ENCODE data around the gene OCA2.

DNA sequence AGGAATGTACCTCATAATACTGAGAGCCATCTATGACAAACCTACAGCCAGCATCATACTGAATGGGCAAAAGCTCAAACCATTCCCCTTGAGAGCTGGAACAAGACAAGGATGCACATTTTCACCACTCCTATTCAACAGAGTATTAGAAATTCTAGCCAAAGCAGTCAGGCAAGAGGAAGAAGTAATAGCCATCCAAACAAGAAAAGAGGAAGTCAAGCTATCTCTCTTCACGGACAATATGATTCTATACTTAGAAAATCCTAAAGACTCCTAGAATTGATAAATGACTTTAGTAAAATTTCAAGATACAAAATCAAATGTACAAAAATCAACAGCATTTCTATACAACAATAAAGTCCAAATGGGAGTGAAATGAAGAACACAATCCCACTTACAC, 30.2 kb downstream of the OCA2 start:
- TF ChIP-seq, protein P1, sequence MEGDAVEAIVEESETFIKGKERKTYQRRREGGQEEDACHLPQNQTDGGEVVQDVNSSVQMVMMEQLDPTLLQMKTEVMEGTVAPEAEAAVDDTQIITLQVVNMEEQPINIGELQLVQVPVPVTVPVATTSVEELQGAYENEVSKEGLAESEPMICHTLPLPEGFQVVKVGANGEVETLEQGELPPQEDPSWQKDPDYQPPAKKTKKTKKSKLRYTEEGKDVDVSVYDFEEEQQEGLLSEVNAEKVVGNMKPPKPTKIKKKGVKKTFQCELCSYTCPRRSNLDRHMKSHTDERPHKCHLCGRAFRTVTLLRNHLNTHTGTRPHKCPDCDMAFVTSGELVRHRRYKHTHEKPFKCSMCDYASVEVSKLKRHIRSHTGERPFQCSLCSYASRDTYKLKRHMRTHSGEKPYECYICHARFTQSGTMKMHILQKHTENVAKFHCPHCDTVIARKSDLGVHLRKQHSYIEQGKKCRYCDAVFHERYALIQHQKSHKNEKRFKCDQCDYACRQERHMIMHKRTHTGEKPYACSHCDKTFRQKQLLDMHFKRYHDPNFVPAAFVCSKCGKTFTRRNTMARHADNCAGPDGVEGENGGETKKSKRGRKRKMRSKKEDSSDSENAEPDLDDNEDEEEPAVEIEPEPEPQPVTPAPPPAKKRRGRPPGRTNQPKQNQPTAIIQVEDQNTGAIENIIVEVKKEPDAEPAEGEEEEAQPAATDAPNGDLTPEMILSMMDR (IDR thresholded peaks at IDR 0.05): no peak
- TF ChIP-seq POLR2A (IDR thresholded peaks at IDR 0.05): no peak
- TF ChIP-seq EP300 (IDR thresholded peaks at IDR 0.05): no peak
- TF ChIP-seq POLR2AphosphoS5 (IDR thresholded peaks at IDR 0.05): no peak
